GM19023 (cell line): ENCODE results near the gene AGO4.

Experiments
- ATAC-seq: cut with Tn5 transposase; IDR thresholded peaks from one replicate; pipeline ENCODE4 v1.9.1; 2021; ENCODE audit warnings: mild to moderate bottlenecking, moderate library complexity; ENCODE audit not compliant: unreplicated experiment

The AGO4 gene

GRCh38 chr1:35894183-35894582, 86.4 kb downstream of the AGO4 start:
- peak; percentile 81 for ATAC-seq

- no peak for ATAC-seq
Measured at GRCh38 chr1:35894656-35895055, 86.8 kb downstream of the AGO4 start.

GRCh38 chr1:35899941-35900340, 92.1 kb downstream of the AGO4 start:
- no peak for ATAC-seq

- ATAC-seq = no peak
Measured at GRCh38 chr1:35901235-35901634, 93.4 kb downstream of the AGO4 start.

- ATAC-seq = no peak
Measured at GRCh38 chr1:35902671-35903070, 94.9 kb downstream of the AGO4 start.
